A673 (cell line): ENCODE measurements around the gene BCAT1.

ENCODE experiments used
- EZH2 ChIP-seq: fragments of 200-600 bp; sonication (generic); IDR thresholded peaks from 2 replicates; pipeline ENCODE4 v1.6.1; 2017; ENCODE audit warnings: borderline replicate concordance, low read depth, mild to moderate bottlenecking, mixed read lengths, antibody characterized with exemption, low read length; ENCODE audit not compliant: poor library complexity, severe bottlenecking
- TF ChIP-seq, protein P1 (sequence below): fragments of 300-800, 200-600 bp; sonication (generic); conservative IDR thresholded peaks from 2 replicates; pipeline ENCODE4 v1.5.1; 2017; ENCODE audit warnings: low read depth, mild to moderate bottlenecking, antibody characterized with exemption, low read length, moderate library complexity, mixed read lengths

DNA sequence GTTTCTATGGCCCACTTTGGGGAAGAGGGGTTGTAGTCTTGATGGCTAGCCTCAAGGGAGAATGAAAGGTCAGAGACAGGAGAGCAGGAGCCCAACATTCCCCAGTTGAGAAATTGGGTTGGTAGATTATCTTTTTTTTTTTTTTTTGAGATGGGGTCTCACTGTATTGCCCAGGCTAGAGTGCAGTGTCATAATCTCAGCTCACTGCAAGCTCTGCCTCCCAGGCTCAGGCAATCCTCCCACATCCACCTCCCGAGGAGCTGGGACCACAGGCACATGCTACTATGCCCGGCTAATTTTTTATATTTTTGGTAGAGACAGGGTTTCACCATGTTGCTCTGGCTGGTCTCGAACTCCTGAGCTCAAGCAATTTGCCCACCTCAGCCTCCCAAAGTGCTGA is 34.9 kb downstream of the BCAT1 start:
- TF ChIP-seq, protein P1, sequence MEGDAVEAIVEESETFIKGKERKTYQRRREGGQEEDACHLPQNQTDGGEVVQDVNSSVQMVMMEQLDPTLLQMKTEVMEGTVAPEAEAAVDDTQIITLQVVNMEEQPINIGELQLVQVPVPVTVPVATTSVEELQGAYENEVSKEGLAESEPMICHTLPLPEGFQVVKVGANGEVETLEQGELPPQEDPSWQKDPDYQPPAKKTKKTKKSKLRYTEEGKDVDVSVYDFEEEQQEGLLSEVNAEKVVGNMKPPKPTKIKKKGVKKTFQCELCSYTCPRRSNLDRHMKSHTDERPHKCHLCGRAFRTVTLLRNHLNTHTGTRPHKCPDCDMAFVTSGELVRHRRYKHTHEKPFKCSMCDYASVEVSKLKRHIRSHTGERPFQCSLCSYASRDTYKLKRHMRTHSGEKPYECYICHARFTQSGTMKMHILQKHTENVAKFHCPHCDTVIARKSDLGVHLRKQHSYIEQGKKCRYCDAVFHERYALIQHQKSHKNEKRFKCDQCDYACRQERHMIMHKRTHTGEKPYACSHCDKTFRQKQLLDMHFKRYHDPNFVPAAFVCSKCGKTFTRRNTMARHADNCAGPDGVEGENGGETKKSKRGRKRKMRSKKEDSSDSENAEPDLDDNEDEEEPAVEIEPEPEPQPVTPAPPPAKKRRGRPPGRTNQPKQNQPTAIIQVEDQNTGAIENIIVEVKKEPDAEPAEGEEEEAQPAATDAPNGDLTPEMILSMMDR: no peak
- no peak for TF ChIP-seq EZH2
